IPS-18c (cell line): ENCODE data around the gene SYCE1.
"Not testable (repeated sequence)": the region's sequence is repeated elsewhere in the genome, so short reads cannot be mapped to it uniquely, and the experiment has no call there.

Experiments used
- H3K4me3 ChIP-seq: 2 replicates; pipeline ENCODE4 v1.7.0; 2013; ENCODE audit warnings: low read depth, mild to moderate bottlenecking, low read length, moderate library complexity; ENCODE audit not compliant: insufficient read depth
- H3K9me3 ChIP-seq: one replicate; pipeline ENCODE4 v1.6.1; 2013; ENCODE audit warnings: mild to moderate bottlenecking, low read length, moderate library complexity; ENCODE audit not compliant: control insufficient read depth, insufficient read depth

SYCE1 gene

GRCh38 chr10:133528296-133528844 lies 37.0 kb downstream of the SYCE1 start:
- H3K4me3 ChIP-seq: peak overlapping the region; percentile 53
- H3K9me3 ChIP-seq: peaks cover 20% of the 10 kb centered on the region

- Histone ChIP-seq H3K9me3 (peaks cover 20% of the 10 kb centered on the region), H3K4me3 (peak overlapping the region; percentile 53)
Observed at GRCh38 chr10:133527771-133528271, 37.6 kb downstream of the SYCE1 start.

- peak within 1 kb of the TSS; percentile 53 for H3K4me3 ChIP-seq
- H3K9me3 ChIP-seq: peaks cover 20% of the 10 kb centered on the region
Observed at GRCh38 chr10:133526957-133527588, 38.3 kb downstream of the SYCE1 start, which contains the start of gene CYP2E1. TSS of gene CYP2E1 (plus strand) at chr10:133527363. CDS start at chr10:133527396, 33 bp downstream.

- no peak overlapping the region for H3K4me3 ChIP-seq
- H3K9me3 ChIP-seq: peaks cover 17% of the 10 kb centered on the region
Observed at GRCh38 chr10:133525444-133525843, 39.9 kb downstream of the SYCE1 start.

- Histone ChIP-seq H3K4me3 (no peak overlapping the region), H3K9me3 (peaks cover 8% of the 10 kb centered on the region)
Observed at GRCh38 chr10:133523631-133524203, 41.7 kb downstream of the SYCE1 start.

- peak overlapping the region; percentile 42; the same call in 1 of the 2 replicates for H3K4me3 ChIP-seq
- H3K9me3 ChIP-seq: peaks cover 3% of the 10 kb centered on the region
Observed at GRCh38 chr10:133520193-133520738, 45.1 kb downstream of the SYCE1 start.

- not testable (repeated sequence) for H3K4me3 ChIP-seq, H3K9me3 ChIP-seq
Observed at GRCh38 chr10:133518517-133518916, 46.9 kb downstream of the SYCE1 start.

- H3K4me3 ChIP-seq: no peak overlapping the region
- H3K9me3 ChIP-seq: peaks cover 3% of the 10 kb centered on the region
Observed at GRCh38 chr10:133516057-133516456, 49.3 kb downstream of the SYCE1 start.

- Histone ChIP-seq H3K9me3 (peaks cover 3% of the 10 kb centered on the region), H3K4me3 (no peak overlapping the region)
Observed at GRCh38 chr10:133515471-133515870, 49.9 kb downstream of the SYCE1 start.

- Histone ChIP-seq H3K9me3 (peaks cover 3% of the 10 kb centered on the region), H3K4me3 (no peak overlapping the region)
Observed at GRCh38 chr10:133511907-133512528, 53.4 kb downstream of the SYCE1 start.

GRCh38 chr10:133511408-133511807 lies 54.0 kb downstream of the SYCE1 start:
- Histone ChIP-seq H3K4me3 (no peak overlapping the region), H3K9me3 (peaks cover 3% of the 10 kb centered on the region)

- Histone ChIP-seq H3K9me3 (no peaks in the 10 kb centered on the region), H3K4me3 (no peak overlapping the region)
Observed at GRCh38 chr10:133509700-133510099, 55.7 kb downstream of the SYCE1 start.
